A549 (cell line): Measurements from ENCODE around the gene IL10. TPM values are rescaled to one million over a fixed set of nuclear protein-coding genes. Genes with fewer than 3 reads are reported as not detected.
"Not testable (repeated sequence)": the region's sequence is repeated elsewhere in the genome, so short reads cannot be mapped to it uniquely, and the experiment has no call there.

ENCODE experiments used
- ATAC-seq, 2 experiments: fragments of 200-7000 bp in 1 of 2; fragments of >200 bp in 1 of 2; cut with Nextera tagmentation in 1 of 2; cut with Tn5 transposase in 1 of 2; 3 replicates each; pipeline versions ENCODE4 v1.8.0 to v1.9.1; 2018 to 2020; ENCODE audit warnings: mild to moderate bottlenecking in 1 of 2, moderate library complexity in 1 of 2
- CTCF ChIA-PET: fragments of 300-600 bp; sonication (Branson Sonifier 250); formaldehyde crosslinking; extraction: SDS; loops from one replicate; lab custom pipeline; 2021; ENCODE audit warnings: antibody characterized with exemption, inconsistent platforms; lab: Yijun Ruan, JAX
- POLR2A ChIA-PET: fragments of 350-600 bp; formaldehyde crosslinking; extraction: SDS; loops from one replicate; lab custom pipeline; 2021; ENCODE audit warnings: antibody characterized with exemption, inconsistent platforms; lab: Yijun Ruan, JAX
- DNase-seq, 2 experiments: peaks; one replicate each; pipeline versions ENCODE4 v3.0.0 to v3.0.0-alpha.2; 2011 to 2016; ENCODE audit warnings: low read depth in 1 of 2, low spot score in 1 of 2
- FAIRE-seq: peaks from 2 replicates; lab custom pipeline; 2011; peaks lifted over from hg19 to GRCh38; lab: Jason Lieb, UNC
- H3K27ac ChIP-seq, 2 experiments: fragments of >200 bp; sonication (Bioruptor Twin); formaldehyde crosslinking; 3 replicates each; pipeline ENCODE4 v1.5.1; 2016 to 2017
- H3K4me1 ChIP-seq: fragments of >200 bp; sonication (Bioruptor Twin); formaldehyde crosslinking; 3 replicates; pipeline ENCODE4 v1.6.1; 2016
- H3K4me2 ChIP-seq: fragments of >200 bp; sonication (Bioruptor Twin); formaldehyde crosslinking; 3 replicates; pipeline ENCODE4 v1.6.1; 2016
- H3K4me3 ChIP-seq: fragments of >200 bp; sonication (Bioruptor Twin); formaldehyde crosslinking; 3 replicates; pipeline ENCODE4 v1.5.1; 2016
- H3K9me3 ChIP-seq: fragments of >200 bp; sonication (Bioruptor Twin); formaldehyde crosslinking; 3 replicates; pipeline ENCODE4 v1.6.1; 2016
- BHLHE40 ChIP-seq: IDR thresholded peaks from 2 replicates; pipeline ENCODE4 v1.6.1; 2012; ENCODE audit warnings: low read depth, low read length, inconsistent platforms
- CBX8 ChIP-seq: fragments of 200-600 bp; sonication (generic); IDR thresholded peaks from 2 replicates; pipeline ENCODE4 v1.6.1; 2016
- CHD4 ChIP-seq: fragments of 200-600 bp; sonication (generic); IDR thresholded peaks from 2 replicates; pipeline ENCODE4 v1.6.1; 2016; ENCODE audit warnings: antibody characterized with exemption, mild to moderate bottlenecking, borderline replicate concordance
- CTCF ChIP-seq: fragments of >200 bp; sonication (Bioruptor Twin); formaldehyde crosslinking; IDR thresholded peaks from 3 replicates; pipeline ENCODE4 v1.5.1; 2016
- EHF ChIP-seq: fragments of 250-450 bp; sonication (Bioruptor Pico); IDR thresholded peaks from 2 replicates; pipeline ENCODE4 v1.5.0; 2020; ENCODE audit warnings: mild to moderate bottlenecking
- EHMT2 ChIP-seq: fragments of 200-600 bp; sonication (generic); IDR thresholded peaks from 2 replicates; pipeline ENCODE4 v1.6.1; 2016; ENCODE audit warnings: antibody characterized with exemption, low read depth, mild to moderate bottlenecking, moderate library complexity
- ELK1 ChIP-seq: fragments of 150-350 bp; IDR thresholded peaks from 2 replicates; pipeline ENCODE4 v1.6.1; 2014; ENCODE audit warnings: low read depth, mild to moderate bottlenecking, low read length
- FOSB ChIP-seq: fragments of 250-450 bp; sonication (Bioruptor Pico); IDR thresholded peaks from 2 replicates; pipeline ENCODE4 v1.5.0; 2020; ENCODE audit warnings: mild to moderate bottlenecking, moderate library complexity
- GATA3 ChIP-seq: IDR thresholded peaks from 2 replicates; pipeline ENCODE4 v1.6.1; 2012; ENCODE audit warnings: borderline replicate concordance
- HDAC2 ChIP-seq: fragments of 200-600 bp; sonication (generic); IDR thresholded peaks from 2 replicates; pipeline ENCODE4 v1.6.1; 2016
- HES2 ChIP-seq: fragments of >200 bp; sonication (Bioruptor Twin); formaldehyde crosslinking; IDR thresholded peaks from 2 replicates; pipeline ENCODE4 v1.6.1; 2016
- HOXA7 ChIP-seq: fragments of 250-450 bp; sonication (Bioruptor Pico); IDR thresholded peaks from 2 replicates; pipeline ENCODE4 v1.5.0; 2020; ENCODE audit warnings: mild to moderate bottlenecking, moderate library complexity
- HOXB13 ChIP-seq: fragments of 250-450 bp; sonication (Bioruptor Pico); IDR thresholded peaks from 2 replicates; pipeline ENCODE4 v1.5.0; 2020; ENCODE audit warnings: low read depth, mild to moderate bottlenecking, moderate library complexity
- JUN ChIP-seq, 2 experiments: fragments of >200 bp; sonication (Bioruptor Twin); formaldehyde crosslinking; IDR thresholded peaks; 2 replicates in 1 of 2; 3 replicates in 1 of 2; pipeline ENCODE4 v1.6.1; 2016 to 2017
- KDM5A ChIP-seq: fragments of 200-600 bp; sonication (generic); IDR thresholded peaks from 2 replicates; pipeline ENCODE4 v1.6.1; 2016; ENCODE audit warnings: antibody characterized with exemption, mild to moderate bottlenecking
- NR3C1 ChIP-seq: fragments of >200 bp; sonication (Bioruptor Twin); formaldehyde crosslinking; IDR thresholded peaks from 3 replicates; pipeline ENCODE4 v1.6.1; 2017
- SREBF2 ChIP-seq: fragments of 450-650 bp; IDR thresholded peaks from 2 replicates; pipeline ENCODE4 v1.6.1; 2014; ENCODE audit warnings: mild to moderate bottlenecking, moderate library complexity
- ZC3H11A ChIP-seq: fragments of 450-650 bp; IDR thresholded peaks from 2 replicates; pipeline ENCODE4 v1.6.1; 2014; ENCODE audit warnings: antibody characterized with exemption, mild to moderate bottlenecking
- WGBS: methylation state at CpG from one replicate; pipeline ENCODE4 v1.1.6; 2017; ENCODE audit errors: missing lambda C conversion rate; 5-methylcytosine and 5-hydroxymethylcytosine counted together
- polyA plus RNA-seq, 4 experiments: library from polyadenylated mRNA; depleted of rRNA in 3 of 4; stranded (reverse); fragments of >200 nt; fragmentation: RNase III in 1 of 4; extraction: RNeasy Plus Mini Kit Qiagen cat#74134 plus additional on column Dnase treatment in 1 of 4; gene quantifications; 2 replicates in 3 of 4; 3 replicates in 1 of 4; pipeline ENCODE4 v1.2.3, GENCODE V29; 2011 to 2017

The IL10 gene
- polyA plus RNA-seq, 2 of the 4 experiments (the other 2 are of a cell fraction), result not detected

GRCh38 chr1:206765771-206766170, 6.5 kb downstream of the IL10 start:
- CTCF ChIA-PET, result interaction anchor here (0.6 to 1.5 kb wide), 5 partner anchors 8 to 151 kb away, joined by 3 to 4 read pairs (median 3); no protein-coding TSS in a partner anchor
- 25% methylated on average over 1 of the region's 1 CpG for WGBS

GRCh38 chr1:206762741-206763364, 9.4 kb downstream of the IL10 start:
- H3K4me3 ChIP-seq, H3K4me1 ChIP-seq, H3K27ac ChIP-seq, DNase-seq, FAIRE-seq, H3K9me3 ChIP-seq, ATAC-seq, H3K4me2 ChIP-seq, POLR2A ChIA-PET: not testable (repeated sequence)
- CTCF ChIA-PET, result interaction anchor here (0.9 to 1.6 kb wide), 2 partner anchors 28 to 45 kb away, joined by 3 to 4 read pairs; no protein-coding TSS in a partner anchor
- 38% methylated on average over 12 of the region's 12 CpGs for WGBS

More at GRCh38 chr1:206765771-206766170, 6.5 kb downstream of the IL10 start:
- not testable (repeated sequence) for H3K4me1 ChIP-seq, H3K4me3 ChIP-seq, H3K4me2 ChIP-seq, H3K9me3 ChIP-seq, DNase-seq, ATAC-seq, FAIRE-seq, H3K27ac ChIP-seq
- POLR2A ChIA-PET, result interaction anchor here (0.6 kb wide), 1 partner anchor 138 kb away, joined by 3 read pairs; no protein-coding TSS in a partner anchor

- CTCF ChIA-PET, result interaction anchor here (0.6 to 3.2 kb wide), 13 partner anchors 8 to 151 kb away, joined by 3 to 20 read pairs (median 3); partner anchors contain the start of genes IL10 and IL19
- no peak overlapping the region for H3K4me2 ChIP-seq
- H3K4me1 ChIP-seq, result no peaks in the 10 kb centered on the region
- H3K27ac ChIP-seq, result no peak overlapping the region
- H3K9me3 ChIP-seq, result no peaks in the 10 kb centered on the region
- ATAC-seq (peak; percentile 50 to 81; a peak in 3 of 6 replicates), FAIRE-seq (no peak), DNase-seq (no peak)
- H3K4me3 ChIP-seq, result no peak overlapping the region
- POLR2A ChIA-PET, result no interaction called here
- WGBS, result 49% methylated on average over 6 of the region's 6 CpGs
- TF ChIP-seq EHF (no peak), JUN (IDR thresholded peaks at IDR 0.05) (no peak), KDM5A (no peak), ELK1 (no peak), NR3C1 (no peak), HOXB13 (CRISPR knock-in tag) (no peak), CBX8 (no peak), BHLHE40 (no peak), HDAC2 (no peak), EHMT2 (no peak), CTCF (no peak), ZC3H11A (no peak), HES2 (no peak), HOXA7 (CRISPR knock-in tag) (no peak), GATA3 (no peak), FOSB (CRISPR knock-in tag) (no peak), SREBF2 (no peak), CHD4 (no peak)
- TF ChIP-seq, all 56 proteins: peak for 0
These were observed 11.0 kb downstream of the IL10 start for GRCh38 chr1:206761159-206761768.
